Measurements from ENCODE around the gene HPCAL1. TPM values are rescaled to one million over a fixed set of nuclear protein-coding genes. Genes with fewer than 3 reads are reported as not detected.
A peak's percentile ranks its signal among the peaks of the same experiment; 100 is the strongest.

The HPCAL1 gene
- total RNA-seq, 2 donors from 2014 or later, result 43.9 to 52.0 TPM

DNA sequence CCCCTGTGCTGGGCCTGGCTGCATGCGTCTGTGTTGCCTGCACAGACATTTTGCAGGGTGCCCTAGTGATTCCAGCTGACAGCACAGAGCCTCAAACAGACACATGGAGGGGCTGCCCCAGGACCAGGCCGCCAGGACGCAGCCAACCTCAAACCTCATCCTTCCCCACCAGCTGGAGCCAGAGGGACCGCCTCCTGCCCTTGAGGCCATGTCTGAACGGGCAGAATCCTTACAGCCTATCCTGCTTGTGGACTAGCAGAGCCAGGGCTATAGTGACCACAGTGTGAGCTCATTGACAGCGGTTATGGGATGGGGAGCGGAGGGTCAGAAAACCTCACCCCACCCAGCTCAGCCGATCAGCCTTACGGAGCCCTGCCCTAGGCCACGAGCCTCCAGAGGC, 123.0 kb downstream of the HPCAL1 start:
- H3K27me3 Mint-ChIP-seq (ENCODE audit: low read depth), result no peaks in the 10 kb centered on the region
- H3K9me3 Mint-ChIP-seq, result no peaks in the 10 kb centered on the region
- no peaks in the 10 kb centered on the region for H3K4me1 Mint-ChIP-seq (ENCODE audit: low read depth)
- DNase-seq, result no peak
- no peak for ATAC-seq (replicated peaks in 1 of 2)
- H3K27ac Mint-ChIP-seq, result no peak overlapping the region
- no peaks in the 10 kb centered on the region for H3K36me3 Mint-ChIP-seq (ENCODE audit: insufficient read depth in 2 of 2)
- H3K4me3 Mint-ChIP-seq, result no peak overlapping the region

- Mint-ChIP-seq H3K4me3 (no peak overlapping the region), H3K27ac (no peak overlapping the region), H3K9me3 (no peaks in the 10 kb centered on the region), H3K36me3 (ENCODE audit: insufficient read depth in 2 of 2) (no peaks in the 10 kb centered on the region), H3K27me3 (ENCODE audit: low read depth) (no peaks in the 10 kb centered on the region), H3K4me1 (ENCODE audit: low read depth) (peaks cover 3% of the 10 kb centered on the region)
- no peak for ATAC-seq (replicated peaks in 1 of 2)
- DNase-seq, result no peak
Measured at GRCh38 chr2:10426726-10427617, 124.3 kb downstream of the HPCAL1 start.

GRCh38 chr2:10427618-10427949, 124.9 kb downstream of the HPCAL1 start:
- no peak overlapping the region for H3K4me3 Mint-ChIP-seq
- peaks cover 6% of the 10 kb centered on the region for H3K4me1 Mint-ChIP-seq (ENCODE audit: low read depth)
- DNase-seq, result no peak

GRCh38 chr2:10428355-10428754, 125.7 kb downstream of the HPCAL1 start:
- H3K9me3 Mint-ChIP-seq, result no peaks in the 10 kb centered on the region
- DNase-seq (no peak), ATAC-seq (replicated peaks in 1 of 2) (no peak)
- H3K4me3 Mint-ChIP-seq, result no peak overlapping the region
- H3K27ac Mint-ChIP-seq, result no peak overlapping the region
- H3K4me1 Mint-ChIP-seq (ENCODE audit: low read depth), result peaks cover 11% of the 10 kb centered on the region
- H3K36me3 Mint-ChIP-seq (ENCODE audit: insufficient read depth in 2 of 2), result no peaks in the 10 kb centered on the region
- peaks cover 6% of the 10 kb centered on the region for H3K27me3 Mint-ChIP-seq (ENCODE audit: low read depth)

More at GRCh38 chr2:10427618-10427949, 124.9 kb downstream of the HPCAL1 start:
- Mint-ChIP-seq H3K9me3 (no peaks in the 10 kb centered on the region), H3K27ac (no peak overlapping the region), H3K36me3 (ENCODE audit: insufficient read depth in 2 of 2) (no peaks in the 10 kb centered on the region), H3K27me3 (ENCODE audit: low read depth) (no peaks in the 10 kb centered on the region)
- ATAC-seq (replicated peaks in 1 of 2), result no peak

- DNase-seq (no peak), ATAC-seq (replicated peaks in 1 of 2) (no peak)
- Mint-ChIP-seq H3K27me3 (ENCODE audit: low read depth) (peaks cover 8% of the 10 kb centered on the region), H3K36me3 (ENCODE audit: insufficient read depth in 2 of 2) (no peaks in the 10 kb centered on the region), H3K9me3 (no peaks in the 10 kb centered on the region), H3K27ac (no peak overlapping the region), H3K4me3 (no peak overlapping the region), H3K4me1 (ENCODE audit: low read depth) (peaks cover 11% of the 10 kb centered on the region)
Measured at GRCh38 chr2:10428924-10429323, 126.2 kb downstream of the HPCAL1 start.

DNA sequence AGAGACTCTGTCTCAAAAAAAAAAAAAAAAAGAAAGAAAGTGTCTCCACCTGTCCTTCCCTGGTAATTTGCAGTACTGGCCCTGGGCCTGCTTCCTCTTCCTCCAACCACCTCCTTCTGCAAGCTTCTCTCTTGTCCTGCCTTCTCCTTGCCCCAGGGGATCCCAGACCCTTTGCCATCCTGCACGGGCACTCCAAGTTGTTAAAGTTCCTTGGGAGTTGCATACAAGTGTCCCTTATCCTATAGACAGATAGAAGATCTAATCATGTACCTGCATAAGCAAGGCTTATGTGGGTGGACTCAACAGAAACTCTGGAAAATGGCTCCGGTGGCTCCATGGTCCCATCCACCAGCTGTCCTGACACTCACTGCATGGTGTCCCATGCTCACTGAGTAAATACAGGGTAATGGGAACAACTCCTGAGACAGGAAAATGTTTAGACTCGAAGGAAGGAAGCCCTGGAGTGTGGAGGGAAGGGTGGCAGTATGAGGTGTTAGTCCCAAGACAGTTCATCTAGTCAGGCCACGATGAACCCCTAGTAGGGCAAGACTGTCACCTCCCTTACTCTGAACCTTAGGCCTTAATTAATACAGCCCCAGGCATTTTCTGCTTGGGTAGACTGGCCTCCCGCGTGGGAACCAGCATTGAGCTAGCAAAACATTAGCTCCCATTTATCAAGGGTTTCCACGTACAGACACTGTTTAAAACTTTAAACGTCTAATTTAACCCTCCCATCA, 128.3 kb downstream of the HPCAL1 start:
- ATAC-seq (replicated peaks in 1 of 2) (no peak), DNase-seq (no peak)
- Mint-ChIP-seq H3K36me3 (ENCODE audit: insufficient read depth in 2 of 2) (no peaks in the 10 kb centered on the region), H3K9me3 (no peaks in the 10 kb centered on the region), H3K4me3 (peak overlapping the region in 1 of 2 donors; percentile 91), H3K27ac (no peak overlapping the region), H3K4me1 (ENCODE audit: low read depth) (peaks cover 11% of the 10 kb centered on the region), H3K27me3 (ENCODE audit: low read depth) (peaks cover 8% of the 10 kb centered on the region)

- peak overlapping the region; percentile 39 for H3K27ac Mint-ChIP-seq
- peaks cover 11% of the 10 kb centered on the region for H3K4me1 Mint-ChIP-seq (ENCODE audit: low read depth)
- DNase-seq (no peak), ATAC-seq (replicated peaks in 1 of 2) (peak in 1 of 2 donors; percentile 31)
- peaks cover 8% of the 10 kb centered on the region for H3K27me3 Mint-ChIP-seq (ENCODE audit: low read depth)
- no peaks in the 10 kb centered on the region for H3K9me3 Mint-ChIP-seq
- peak overlapping the region; percentile 80 to 91 for H3K4me3 Mint-ChIP-seq
- H3K36me3 Mint-ChIP-seq (ENCODE audit: insufficient read depth in 2 of 2), result no peaks in the 10 kb centered on the region
Measured at GRCh38 chr2:10431797-10432196, 129.1 kb downstream of the HPCAL1 start.

DNA sequence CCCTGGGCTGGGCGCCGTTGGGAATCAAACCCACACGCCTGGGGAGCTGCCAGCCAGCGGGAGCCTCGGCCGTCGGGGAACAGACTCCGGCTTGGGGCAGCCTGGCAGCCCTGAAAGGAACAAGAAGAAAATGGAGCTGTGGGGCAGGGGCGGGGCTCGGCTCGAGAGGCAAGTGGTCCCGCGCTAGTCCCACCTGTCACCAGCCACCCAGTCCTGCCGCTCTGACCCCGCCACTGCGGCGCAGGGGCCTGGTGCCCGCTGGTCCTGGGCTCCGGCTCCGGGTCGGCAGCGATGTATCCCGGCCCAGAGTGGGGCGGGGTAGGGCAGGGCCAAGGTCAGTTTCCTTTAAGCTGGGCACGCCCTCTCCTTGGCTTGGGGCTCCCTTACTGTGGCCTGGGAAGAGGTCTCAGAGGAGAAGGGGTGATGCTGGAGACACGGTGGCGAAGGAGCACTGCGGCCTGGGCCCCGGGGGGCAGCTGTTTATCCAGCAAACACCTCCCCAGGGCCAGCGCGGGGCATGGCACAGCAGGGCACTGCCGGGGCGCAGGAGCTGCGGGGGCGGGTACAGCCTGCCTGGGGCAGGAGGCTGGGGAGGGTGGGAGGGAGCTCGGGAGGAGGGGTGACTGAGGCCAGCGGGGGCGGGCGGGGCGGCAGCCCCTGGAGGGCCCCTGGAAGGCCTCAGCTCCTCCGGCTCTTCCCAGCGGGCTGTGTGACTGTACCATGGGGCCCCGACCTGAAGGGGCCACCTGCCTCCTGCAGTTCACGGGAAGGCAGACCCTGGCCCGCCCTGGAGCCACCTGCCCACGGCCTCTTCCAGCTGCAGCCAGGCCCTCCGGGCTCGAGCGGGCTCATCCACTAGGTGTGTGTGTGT, 129.8 kb downstream of the HPCAL1 start:
- Mint-ChIP-seq H3K27me3 (ENCODE audit: low read depth) (peaks cover 8% of the 10 kb centered on the region), H3K4me3 (peak overlapping the region; percentile 80 to 91), H3K9me3 (no peaks in the 10 kb centered on the region), H3K4me1 (ENCODE audit: low read depth) (peaks cover 11% of the 10 kb centered on the region), H3K36me3 (ENCODE audit: insufficient read depth in 2 of 2) (no peaks in the 10 kb centered on the region), H3K27ac (peak overlapping the region; percentile 39)
- DNase-seq (peak in 1 of 2 donors; percentile 46), ATAC-seq (replicated peaks in 1 of 2) (peak; percentile 11 to 83)

DNA sequence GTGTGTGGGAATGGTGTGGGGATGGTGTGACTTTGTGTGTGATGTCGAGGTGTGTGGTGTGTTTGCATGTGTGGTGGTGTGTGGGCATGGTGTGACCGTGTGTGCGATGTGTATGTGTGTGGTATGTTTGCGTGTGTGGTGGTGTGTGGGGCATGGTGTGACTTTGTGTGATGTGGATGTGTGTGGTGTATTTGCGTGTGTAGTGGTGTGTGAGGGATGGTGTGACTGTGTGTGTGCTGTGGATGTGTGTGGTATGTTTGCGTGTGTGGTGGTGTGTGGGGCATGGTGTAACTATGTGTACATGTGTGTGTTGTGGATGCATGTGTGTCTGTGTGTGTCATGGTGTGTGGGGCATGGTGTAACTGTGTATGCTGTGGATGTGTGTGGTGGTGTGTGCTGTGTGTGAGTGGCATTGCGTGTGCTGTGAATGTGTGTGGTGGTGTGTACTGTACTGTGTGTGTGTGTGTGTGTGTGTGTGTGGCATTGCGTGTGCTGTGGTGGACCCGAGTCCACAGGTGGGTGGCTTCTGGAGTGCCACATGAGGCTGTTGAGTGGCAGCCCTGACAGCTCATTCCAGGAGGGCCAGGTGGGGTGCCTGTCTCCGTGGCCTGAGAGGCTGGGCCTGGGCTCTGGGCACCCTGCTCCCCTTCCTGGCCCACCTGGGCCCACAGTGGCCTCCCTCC, 130.7 kb downstream of the HPCAL1 start:
- H3K27ac Mint-ChIP-seq, result no peak overlapping the region
- peaks cover 11% of the 10 kb centered on the region for H3K4me1 Mint-ChIP-seq (ENCODE audit: low read depth)
- H3K36me3 Mint-ChIP-seq (ENCODE audit: insufficient read depth in 2 of 2), result no peaks in the 10 kb centered on the region
- ATAC-seq (replicated peaks in 1 of 2) (no peak), DNase-seq (no peak)
- peaks cover 8% of the 10 kb centered on the region for H3K27me3 Mint-ChIP-seq (ENCODE audit: low read depth)
- H3K9me3 Mint-ChIP-seq, result no peaks in the 10 kb centered on the region
- peak overlapping the region in 1 of 2 donors; percentile 24 for H3K4me3 Mint-ChIP-seq

GRCh38 chr2:10433947-10434885, 131.5 kb downstream of the HPCAL1 start:
- ATAC-seq (replicated peaks in 1 of 2), result peak in 1 of 2 donors; percentile 4
- Mint-ChIP-seq H3K36me3 (ENCODE audit: insufficient read depth in 2 of 2) (no peaks in the 10 kb centered on the region), H3K4me3 (no peak overlapping the region), H3K27ac (no peak overlapping the region), H3K4me1 (ENCODE audit: low read depth) (peaks cover 11% of the 10 kb centered on the region), H3K9me3 (no peaks in the 10 kb centered on the region), H3K27me3 (ENCODE audit: low read depth) (peaks cover 8% of the 10 kb centered on the region)
- DNase-seq, result no peak

DNA sequence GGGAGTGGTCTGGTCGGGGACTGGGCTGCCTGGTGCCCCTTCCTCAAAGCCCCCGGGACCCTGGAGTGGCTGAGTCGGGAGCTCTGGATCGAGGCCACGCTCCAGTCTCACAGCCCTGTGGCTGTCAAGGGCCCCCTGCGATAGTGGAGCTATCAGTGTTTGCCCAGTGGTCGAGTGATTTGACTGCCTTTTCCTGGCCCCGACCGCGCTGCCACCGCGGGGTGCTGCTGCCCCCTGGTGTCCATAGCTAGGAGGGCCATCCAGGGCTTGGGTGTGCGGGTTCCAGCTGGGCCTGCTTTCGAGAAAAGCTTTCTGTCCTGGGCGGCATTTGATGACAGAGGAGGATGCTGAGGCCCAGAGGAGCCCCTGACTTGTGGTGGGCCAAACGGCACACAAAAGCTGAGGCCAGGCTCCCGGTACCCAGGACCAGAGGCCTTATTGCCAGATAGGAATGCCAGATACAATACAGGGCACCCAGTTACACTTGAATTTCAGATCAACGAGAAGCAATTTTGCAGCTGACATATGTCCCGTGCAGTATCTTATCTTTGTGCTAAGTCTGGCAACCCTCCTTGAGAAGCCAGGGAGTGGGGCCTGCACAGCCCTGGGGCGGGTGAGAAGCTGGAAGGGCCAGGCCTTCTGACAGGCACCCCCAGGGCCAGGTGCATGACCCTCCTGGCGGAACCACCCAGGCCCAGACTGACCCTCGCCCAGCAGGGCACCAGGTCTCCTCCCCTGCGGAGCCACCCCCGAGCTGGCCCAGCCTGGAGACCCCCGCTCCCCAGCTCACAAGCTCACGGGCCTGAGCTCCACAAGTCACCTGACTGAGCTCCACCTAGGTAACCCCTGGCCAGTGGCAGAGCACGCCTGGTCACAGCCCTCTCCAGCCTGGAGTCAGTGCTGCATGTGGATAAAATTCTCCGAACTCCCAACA, 132.4 kb downstream of the HPCAL1 start:
- peak; percentile 77 to 87 for DNase-seq
- peaks cover 11% of the 10 kb centered on the region for H3K4me1 Mint-ChIP-seq (ENCODE audit: low read depth)
- ATAC-seq (replicated peaks in 1 of 2), result peak; percentile 62 to 76
- H3K27ac Mint-ChIP-seq, result no peak overlapping the region
- peaks cover 8% of the 10 kb centered on the region for H3K27me3 Mint-ChIP-seq (ENCODE audit: low read depth)
- H3K36me3 Mint-ChIP-seq (ENCODE audit: insufficient read depth in 2 of 2), result peaks cover 0 to 3% of the 10 kb centered on the region in 2 donors
- H3K4me3 Mint-ChIP-seq, result no peak overlapping the region
- H3K9me3 Mint-ChIP-seq, result no peaks in the 10 kb centered on the region

Data from activated T-cell treated with anti-CD3 and anti-CD28 coated beads, Interleukin-2, amount 50 U/mL, for 72 hours (primary cell).